GM23338 (cell line): ENCODE results near the gene UBAC2. TPM values are rescaled to one million over a fixed set of nuclear protein-coding genes. Genes with fewer than 3 reads are reported as not detected.

ENCODE experiments used
- ATAC-seq: fragments of 200-7000 bp; cut with Tn5 transposase; 3 replicates; pipeline ENCODE4 v1.9.1; 2020
- DNase-seq: peaks from one replicate; pipeline ENCODE4 v3.0.0-alpha.2; 2015; ENCODE audit warnings: low spot score
- H2AFZ ChIP-seq: fragments of 200-600 bp; sonication (generic); 2 replicates; pipeline ENCODE4 v1.8.0; 2016; ENCODE audit warnings: antibody characterized with exemption, mild to moderate bottlenecking, moderate library complexity
- H3F3A ChIP-seq: fragments of 200-600 bp; sonication (generic); replicated peaks from 2 replicates; pipeline ENCODE4 v1.8.0; 2017; ENCODE audit warnings: antibody characterized with exemption, mixed run types, low read depth
- H3K27ac ChIP-seq: fragments of 200-600 bp; sonication (generic); 2 replicates; pipeline ENCODE4 v1.6.1; 2016; ENCODE audit warnings: low read depth
- H3K27me3 ChIP-seq: fragments of 200-600 bp; sonication (generic); 2 replicates; pipeline ENCODE4 v1.8.0; 2016; ENCODE audit warnings: mild to moderate bottlenecking, mixed run types, moderate library complexity; ENCODE audit not compliant: insufficient read depth
- H3K36me3 ChIP-seq: fragments of 200-600 bp; sonication (generic); 2 replicates; pipeline ENCODE4 v1.8.0; 2016; ENCODE audit warnings: mild to moderate bottlenecking; ENCODE audit not compliant: insufficient read depth
- H3K4me1 ChIP-seq: fragments of 200-600 bp; sonication (generic); 2 replicates; pipeline ENCODE4 v1.8.0; 2016; ENCODE audit warnings: mild to moderate bottlenecking, moderate library complexity; ENCODE audit not compliant: insufficient read depth
- H3K4me2 ChIP-seq: fragments of 200-600 bp; sonication (generic); 2 replicates; pipeline ENCODE4 v1.7.1; 2017; ENCODE audit warnings: mixed run types
- H3K4me3 ChIP-seq: fragments of 200-600 bp; sonication (generic); 2 replicates; pipeline ENCODE4 v1.6.1; 2016; ENCODE audit warnings: mixed run types
- H3K79me2 ChIP-seq: fragments of 200-600 bp; sonication (generic); replicated peaks from 2 replicates; pipeline ENCODE4 v1.8.0; 2017; ENCODE audit warnings: mild to moderate bottlenecking; ENCODE audit not compliant: insufficient read depth
- H3K9me2 ChIP-seq: fragments of 200-600 bp; sonication (generic); 2 replicates; pipeline ENCODE4 v1.8.0; 2017; ENCODE audit not compliant: insufficient read depth
- H4K20me1 ChIP-seq: fragments of 200-600 bp; sonication (generic); replicated peaks from 2 replicates; pipeline ENCODE4 v1.8.0; 2017; ENCODE audit warnings: mild to moderate bottlenecking; ENCODE audit not compliant: insufficient read depth
- H3K27ac Mint-ChIP-seq: 2 replicates; pipeline ENCODE4 v1.8.0; 2020; ENCODE audit warnings: inconsistent platforms, mild to moderate bottlenecking, moderate library complexity, mixed read lengths
- H3K27me3 Mint-ChIP-seq: 3 replicates; pipeline ENCODE4 v1.8.0; 2022; ENCODE audit warnings: low read depth, mild to moderate bottlenecking, moderate library complexity, mixed read lengths, inconsistent platforms; ENCODE audit not compliant: insufficient read depth, poor library complexity
- H3K36me3 Mint-ChIP-seq: 3 replicates; pipeline ENCODE4 v1.8.0; 2021; ENCODE audit warnings: low read depth, mild to moderate bottlenecking, inconsistent platforms, moderate library complexity, mixed read lengths
- H3K4me1 Mint-ChIP-seq: 3 replicates; pipeline ENCODE4 v1.8.0; 2020; ENCODE audit warnings: mild to moderate bottlenecking, inconsistent platforms, mixed read lengths
- H3K4me3 Mint-ChIP-seq: 3 replicates; pipeline ENCODE4 v1.8.0; 2021; ENCODE audit warnings: moderate library complexity, mild to moderate bottlenecking, inconsistent platforms, mixed read lengths
- H3K9me3 Mint-ChIP-seq: 3 replicates; pipeline ENCODE4 v1.8.0; 2020; ENCODE audit warnings: moderate library complexity, mild to moderate bottlenecking, inconsistent platforms, mixed read lengths
- CREB1 ChIP-seq: fragments of 250-450 bp; sonication (Bioruptor Pico); IDR thresholded peaks from 2 replicates; pipeline ENCODE4 v1.5.0; 2020; ENCODE audit warnings: low read depth, mild to moderate bottlenecking, moderate library complexity
- CTCF ChIP-seq, 2 experiments: fragments of 200-600 bp in 1 of 2; sonication (generic) in 1 of 2; conservative IDR thresholded peaks; 2 replicates each; pipeline versions ENCODE4 v1.5.1 to v1.6.1; 2016 to 2017; ENCODE audit warnings: antibody characterized with exemption in 2 of 2, low read depth in 2 of 2, mild to moderate bottlenecking in 2 of 2, moderate library complexity in 1 of 2
- ETS1 ChIP-seq: IDR thresholded peaks from 2 replicates; pipeline ENCODE4 v1.6.1; 2016; ENCODE audit warnings: antibody characterized with exemption
- EZH2 ChIP-seq: fragments of 200-600 bp; sonication (generic); IDR thresholded peaks from one replicate; pipeline ENCODE4 v1.8.0; 2017; ENCODE audit warnings: antibody characterized with exemption, mild to moderate bottlenecking, low read depth; ENCODE audit not compliant: unreplicated experiment
- EZH2phosphoT487 ChIP-seq: fragments of 200-600 bp; sonication (generic); IDR thresholded peaks from one replicate; pipeline ENCODE4 v1.8.1; 2018; ENCODE audit warnings: antibody characterized with exemption; ENCODE audit not compliant: unreplicated experiment
- JUNB ChIP-seq: IDR thresholded peaks from one replicate; pipeline ENCODE4 v1.6.1; 2016; ENCODE audit warnings: antibody characterized with exemption; ENCODE audit not compliant: unreplicated experiment
- POLR2AphosphoS5 ChIP-seq: IDR thresholded peaks from 2 replicates; pipeline ENCODE4 v1.6.1; 2016; ENCODE audit warnings: antibody characterized with exemption, low read depth
- REST ChIP-seq: IDR thresholded peaks from one replicate; pipeline ENCODE4 v1.6.1; 2018; ENCODE audit warnings: antibody characterized with exemption; ENCODE audit not compliant: unreplicated experiment
- STAT1 ChIP-seq: IDR thresholded peaks from one replicate; pipeline ENCODE4 v1.6.1; 2016; ENCODE audit warnings: antibody characterized with exemption; ENCODE audit not compliant: unreplicated experiment
- ZNF114 ChIP-seq: fragments of 250-450 bp; sonication (Bioruptor Pico); IDR thresholded peaks from 2 replicates; pipeline ENCODE4 v1.5.0; 2020; ENCODE audit warnings: mild to moderate bottlenecking, moderate library complexity
- ZNF331 ChIP-seq: fragments of 250-450 bp; sonication (Bioruptor Pico); IDR thresholded peaks from 2 replicates; pipeline ENCODE4 v1.5.0; 2020; ENCODE audit warnings: low read depth, mild to moderate bottlenecking, moderate library complexity
- ZNF462 ChIP-seq: fragments of 250-450 bp; sonication (Bioruptor Pico); IDR thresholded peaks from 2 replicates; pipeline ENCODE4 v1.5.0; 2020; ENCODE audit warnings: mild to moderate bottlenecking, moderate library complexity
- polyA plus RNA-seq: library from polyadenylated mRNA; unstranded; fragments of >200 nt; fragmentation: Nextera tagmentation; extraction: Ambion mirVana; gene quantifications from 2 replicates; pipeline ENCODE4 v1.2.1, GENCODE V29; 2016
- total RNA-seq: library from RNA; depleted of rRNA; stranded (reverse); fragments of >200 nt; shearing (Covaris generic); gene quantifications from 2 replicates; pipeline ENCODE4 v1.2.3, GENCODE V29; 2014

UBAC2 gene
- total and polyA plus RNA-seq, 2 experiments from 2014 or later = 37.9 to 76.9 TPM

- no peak overlapping the region for H3K27ac Mint-ChIP-seq
- no peaks in the 10 kb centered on the region for H3K27me3 ChIP-seq
- H3F3A ChIP-seq = 0 out of 2 replicates have a peak, but pooled peaks cover 4% of the 10 kb centered on the region
- H3K4me1 ChIP-seq = peaks cover 19% of the 10 kb centered on the region
- H4K20me1 ChIP-seq = no peaks in the 10 kb centered on the region
- ATAC-seq = no peak
- H2AFZ ChIP-seq = peak overlapping the region; percentile 38; the same call in 1 of the 2 replicates
- no peaks in the 10 kb centered on the region; the same call in 2 of the 3 replicates for H3K36me3 Mint-ChIP-seq
- H3K27me3 Mint-ChIP-seq = peaks cover 4% of the 10 kb centered on the region
- H3K27ac ChIP-seq = no peak overlapping the region
- H3K36me3 ChIP-seq = no peaks in the 10 kb centered on the region
- no peaks in the 10 kb centered on the region; the same call in 2 of the 3 replicates for H3K9me3 Mint-ChIP-seq
- no peak for DNase-seq
- H3K9me2 ChIP-seq = no peaks in the 10 kb centered on the region
- no peaks in the 10 kb centered on the region for H3K79me2 ChIP-seq
- H3K4me3 Mint-ChIP-seq = no peak overlapping the region
- H3K4me1 Mint-ChIP-seq = peaks cover 17% of the 10 kb centered on the region
- H3K4me2 ChIP-seq = no peak overlapping the region
- no peak overlapping the region for H3K4me3 ChIP-seq
- TF ChIP-seq CTCF (conservative IDR thresholded peaks at IDR 0.05; ENCODE audit: low read depth in 2 of 2) = no peak
- TF ChIP-seq REST = no peak
- TF ChIP-seq EZH2 = no peak
- no peak for TF ChIP-seq EZH2phosphoT487
- TF ChIP-seq STAT1 = no peak
- no peak for TF ChIP-seq ETS1
- TF ChIP-seq CREB1 = no peak
- no peak for TF ChIP-seq POLR2AphosphoS5
- TF ChIP-seq ZNF462 (CRISPR knock-in tag) = no peak
- TF ChIP-seq ZNF331 (CRISPR knock-in tag) = no peak
- no peak for TF ChIP-seq JUNB
- TF ChIP-seq ZNF114 (CRISPR knock-in tag) = no peak
Observed at GRCh38 chr13:99418843-99419140, 218.1 kb downstream of the UBAC2 start.
